Osteoblast (primary cell): Measurements from ENCODE around the gene ATP6V0A4. TPM values are rescaled to one million over a fixed set of nuclear protein-coding genes. Genes with fewer than 3 reads are reported as not detected.
A peak's percentile ranks its signal among the peaks of the same experiment; 100 is the strongest.
"Not testable (repeated sequence)": the region's sequence is repeated elsewhere in the genome, so short reads cannot be mapped to it uniquely, and the experiment has no call there.

Experiments used
- DNase-seq: peaks from one replicate; pipeline ENCODE4 v3.0.0; 2011; ENCODE audit warnings: low spot score, mixed read lengths; ENCODE audit not compliant: insufficient read length; ENCODE audit errors: missing footprints
- H2AFZ ChIP-seq: 2 replicates; pipeline ENCODE4 v1.6.0; 2011; ENCODE audit warnings: mild to moderate bottlenecking, low read length
- H3K27ac ChIP-seq: 2 replicates; pipeline ENCODE4 v1.5.1; 2011; ENCODE audit warnings: mild to moderate bottlenecking, low read depth, low read length, moderate library complexity
- H3K27me3 ChIP-seq: 2 replicates; pipeline ENCODE4 v1.6.0; 2012; ENCODE audit warnings: mild to moderate bottlenecking, control low read depth, inconsistent platforms, low read length, moderate library complexity; ENCODE audit not compliant: insufficient read depth
- H3K36me3 ChIP-seq: 2 replicates; pipeline ENCODE4 v1.5.1; 2011; ENCODE audit warnings: mild to moderate bottlenecking, low read length, control low read depth, moderate library complexity; ENCODE audit not compliant: insufficient read depth
- H3K4me1 ChIP-seq: 2 replicates; pipeline ENCODE4 v1.5.1; 2011; ENCODE audit warnings: mild to moderate bottlenecking, low read length, control low read depth, moderate library complexity; ENCODE audit not compliant: insufficient read depth
- H3K4me2 ChIP-seq: 2 replicates; pipeline ENCODE4 v1.6.0; 2011; ENCODE audit warnings: mild to moderate bottlenecking, low read length; ENCODE audit not compliant: insufficient read depth
- H3K4me3 ChIP-seq: fragments of 200-600 bp; sonication (generic); 3 replicates; pipeline ENCODE4 v1.5.1; 2012; ENCODE audit warnings: mild to moderate bottlenecking, low read length, inconsistent platforms; ENCODE audit not compliant: insufficient read depth
- H3K79me2 ChIP-seq: 2 replicates; pipeline ENCODE4 v1.6.0; 2012; ENCODE audit warnings: mild to moderate bottlenecking, low read length, control low read depth, inconsistent platforms; ENCODE audit not compliant: insufficient read depth
- H3K9me3 ChIP-seq: 2 replicates; pipeline ENCODE4 v1.5.1; 2011; ENCODE audit warnings: low read depth, low read length, control low read depth
- H4K20me1 ChIP-seq: 2 replicates; pipeline ENCODE4 v1.6.0; 2012; ENCODE audit warnings: mild to moderate bottlenecking, low read length, control low read depth; ENCODE audit not compliant: insufficient read depth
- total RNA-seq: library from RNA; depleted of rRNA; stranded (reverse); fragments of >200 nt; gene quantifications from 2 replicates; pipeline ENCODE4 v1.2.3, GENCODE V29; 2012
- TF ChIP-seq, protein P1 (sequence below): IDR thresholded peaks from 2 replicates; pipeline ENCODE4 v1.5.1; 2011; ENCODE audit warnings: mild to moderate bottlenecking, low read depth, low read length, moderate library complexity; ENCODE audit errors: extremely low read depth

ATP6V0A4 gene
- total RNA-seq, 1 donor: under 0.01 TPM

DNA sequence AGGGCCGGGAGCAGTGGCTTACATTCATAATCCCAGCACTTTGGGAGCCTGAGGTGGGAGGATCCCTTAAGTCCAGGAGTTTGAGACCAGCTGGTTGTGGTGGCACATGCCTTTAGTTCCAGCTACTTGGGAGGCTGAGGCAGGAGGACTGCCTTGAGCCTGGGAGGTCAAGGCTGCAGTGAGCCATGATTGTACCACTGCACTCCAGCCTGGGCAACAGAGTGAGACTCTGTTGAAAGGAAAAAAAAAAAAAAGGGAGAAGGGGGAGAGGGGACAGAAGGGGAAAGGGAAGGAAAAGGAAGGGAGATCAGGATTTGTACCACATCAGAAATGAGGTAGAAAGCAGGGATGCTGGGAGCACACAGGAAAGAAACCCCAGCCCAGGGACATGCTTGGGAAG is 58.1 kb downstream of the ATP6V0A4 start:
- TF ChIP-seq, protein P1, sequence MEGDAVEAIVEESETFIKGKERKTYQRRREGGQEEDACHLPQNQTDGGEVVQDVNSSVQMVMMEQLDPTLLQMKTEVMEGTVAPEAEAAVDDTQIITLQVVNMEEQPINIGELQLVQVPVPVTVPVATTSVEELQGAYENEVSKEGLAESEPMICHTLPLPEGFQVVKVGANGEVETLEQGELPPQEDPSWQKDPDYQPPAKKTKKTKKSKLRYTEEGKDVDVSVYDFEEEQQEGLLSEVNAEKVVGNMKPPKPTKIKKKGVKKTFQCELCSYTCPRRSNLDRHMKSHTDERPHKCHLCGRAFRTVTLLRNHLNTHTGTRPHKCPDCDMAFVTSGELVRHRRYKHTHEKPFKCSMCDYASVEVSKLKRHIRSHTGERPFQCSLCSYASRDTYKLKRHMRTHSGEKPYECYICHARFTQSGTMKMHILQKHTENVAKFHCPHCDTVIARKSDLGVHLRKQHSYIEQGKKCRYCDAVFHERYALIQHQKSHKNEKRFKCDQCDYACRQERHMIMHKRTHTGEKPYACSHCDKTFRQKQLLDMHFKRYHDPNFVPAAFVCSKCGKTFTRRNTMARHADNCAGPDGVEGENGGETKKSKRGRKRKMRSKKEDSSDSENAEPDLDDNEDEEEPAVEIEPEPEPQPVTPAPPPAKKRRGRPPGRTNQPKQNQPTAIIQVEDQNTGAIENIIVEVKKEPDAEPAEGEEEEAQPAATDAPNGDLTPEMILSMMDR: no peak
- Histone ChIP-seq H3K9me3 (no peaks in the 10 kb centered on the region), H3K4me1 (peaks cover 3% of the 10 kb centered on the region), H3K36me3 (no peaks in the 10 kb centered on the region), H3K79me2 (no peaks in the 10 kb centered on the region), H3K4me2 (no peak overlapping the region), H4K20me1 (no peaks in the 10 kb centered on the region), H3K27me3 (no peaks in the 10 kb centered on the region), H3K4me3 (no peak overlapping the region), H2AFZ (no peak overlapping the region), H3K27ac (no peak overlapping the region)
- DNase-seq: no peak

DNA sequence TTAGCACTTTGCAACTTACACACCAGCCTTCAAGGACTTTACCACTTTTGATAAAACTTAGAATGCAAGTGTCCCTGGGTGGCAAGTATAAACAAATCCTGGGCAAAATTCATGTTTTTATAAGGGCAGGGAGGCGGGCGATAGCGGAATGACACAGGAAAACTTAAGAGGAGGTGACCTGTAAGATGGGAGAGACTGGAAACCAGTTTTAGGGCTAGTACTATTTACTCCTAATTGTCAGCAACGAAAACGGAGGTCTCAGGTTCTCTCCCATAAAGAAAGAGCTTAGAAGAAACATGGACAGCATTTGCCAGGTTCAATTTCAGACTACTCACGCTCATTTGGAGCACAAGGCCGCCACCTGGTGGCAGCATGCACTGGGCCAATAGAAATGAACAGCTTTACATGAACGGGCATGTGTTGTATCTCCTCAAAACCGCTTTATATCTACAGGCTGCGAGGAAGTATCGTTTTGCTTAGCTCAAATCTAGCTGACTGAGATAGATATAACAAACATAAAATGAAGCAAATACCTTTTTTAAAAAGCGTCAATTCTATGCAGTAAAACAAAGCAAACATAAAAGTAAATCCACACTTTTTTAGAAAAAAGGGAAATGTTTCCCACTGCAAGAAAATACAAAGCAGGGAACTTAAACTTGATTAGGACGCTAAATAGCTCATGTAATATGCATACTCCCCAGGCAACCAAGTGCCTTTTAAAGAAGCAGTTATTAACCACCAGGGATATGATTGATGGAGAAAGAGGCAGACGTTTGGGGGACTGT is 59.3 kb downstream of the ATP6V0A4 start:
- Histone ChIP-seq H3K27ac (no peak overlapping the region), H3K27me3 (no peaks in the 10 kb centered on the region), H4K20me1 (no peaks in the 10 kb centered on the region), H2AFZ (peak overlapping the region; percentile 49), H3K4me3 (peak overlapping the region; percentile 31), H3K4me1 (peaks cover 3% of the 10 kb centered on the region), H3K79me2 (no peaks in the 10 kb centered on the region), H3K9me3 (no peaks in the 10 kb centered on the region), H3K4me2 (peak overlapping the region; percentile 59), H3K36me3 (no peaks in the 10 kb centered on the region)
- DNase-seq: peak; percentile 87
- TF ChIP-seq, protein P1: peak; percentile 98

DNA sequence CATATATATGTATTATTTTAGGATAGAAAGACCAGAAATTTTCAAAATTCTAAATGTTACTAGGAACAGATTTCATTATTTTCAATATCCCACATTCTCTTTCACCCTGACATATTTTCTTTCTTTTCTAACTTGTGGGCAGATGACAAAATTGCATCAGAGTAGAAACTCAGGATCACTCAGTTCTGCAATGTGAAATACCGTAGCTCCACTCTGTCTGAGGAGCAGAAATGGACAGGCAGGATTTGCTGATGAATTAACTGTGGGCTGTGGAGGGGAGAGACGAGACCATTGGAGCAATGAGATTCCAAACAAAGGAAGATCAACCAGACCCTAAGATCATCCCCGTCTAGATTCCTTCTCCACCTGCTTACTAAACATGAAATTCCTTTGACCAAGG is 59.9 kb downstream of the ATP6V0A4 start:
- H3K79me2 ChIP-seq: no peaks in the 10 kb centered on the region
- no peaks in the 10 kb centered on the region for H3K27me3 ChIP-seq
- no peak for DNase-seq
- no peak overlapping the region for H3K27ac ChIP-seq
- no peaks in the 10 kb centered on the region for H4K20me1 ChIP-seq
- no peak overlapping the region for H3K4me3 ChIP-seq
- no peak overlapping the region for H2AFZ ChIP-seq
- peaks cover 3% of the 10 kb centered on the region for H3K4me1 ChIP-seq
- TF ChIP-seq, protein P1: no peak
- no peaks in the 10 kb centered on the region for H3K36me3 ChIP-seq
- H3K9me3 ChIP-seq: no peaks in the 10 kb centered on the region
- H3K4me2 ChIP-seq: peak overlapping the region; percentile 59

DNA sequence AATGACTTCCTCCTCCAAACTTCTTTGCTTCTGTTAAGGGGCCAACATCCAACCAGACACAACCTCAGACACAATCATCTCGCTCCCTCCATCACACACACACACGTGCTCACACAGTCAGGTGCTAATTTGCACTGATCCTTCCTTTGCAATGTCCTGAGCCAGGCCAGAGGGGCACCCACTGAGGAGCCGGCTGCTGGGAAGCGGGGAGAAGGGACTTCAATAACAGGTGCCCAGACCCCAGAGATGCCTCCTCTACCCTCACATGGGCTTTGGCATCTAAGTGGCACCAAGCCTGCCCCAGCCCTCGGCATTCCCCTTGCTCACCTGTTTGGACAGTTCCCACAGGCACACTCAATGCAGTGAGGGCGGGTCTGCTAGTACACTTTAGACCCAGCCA is 62.6 kb downstream of the ATP6V0A4 start:
- TF ChIP-seq, protein P1: no peak
- DNase-seq: no peak
- Histone ChIP-seq H3K4me3 (no peak overlapping the region), H3K36me3 (no peaks in the 10 kb centered on the region), H3K4me2 (no peak overlapping the region), H3K4me1 (no peaks in the 10 kb centered on the region), H4K20me1 (no peaks in the 10 kb centered on the region), H3K9me3 (no peaks in the 10 kb centered on the region), H3K27ac (no peak overlapping the region), H3K79me2 (no peaks in the 10 kb centered on the region), H2AFZ (no peak overlapping the region), H3K27me3 (no peaks in the 10 kb centered on the region)

DNA sequence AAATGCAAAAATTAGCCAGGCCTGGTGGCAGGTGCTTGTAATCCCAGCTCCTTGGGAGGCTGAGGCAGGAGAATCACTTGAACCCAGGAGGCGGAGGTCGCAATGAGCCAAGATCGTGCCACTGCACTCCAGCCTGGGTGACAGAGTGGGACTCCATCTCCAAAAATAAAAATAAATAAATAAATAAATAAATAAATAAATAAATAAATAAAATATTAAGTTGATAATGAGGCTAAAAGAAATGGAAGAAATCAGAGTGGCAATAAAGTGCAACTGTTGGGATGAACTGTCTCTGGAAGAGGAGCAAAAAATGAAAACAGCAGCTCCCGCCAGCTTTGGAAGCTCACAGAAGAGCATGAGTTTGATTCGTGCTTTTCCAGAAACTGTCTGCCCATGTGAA is 66.3 kb downstream of the ATP6V0A4 start:
- not testable (repeated sequence) for DNase-seq, H3K79me2 ChIP-seq, H3K27me3 ChIP-seq, H3K9me3 ChIP-seq, H4K20me1 ChIP-seq, H2AFZ ChIP-seq, H3K4me2 ChIP-seq, H3K36me3 ChIP-seq, H3K4me3 ChIP-seq, H3K4me1 ChIP-seq, H3K27ac ChIP-seq
